ENCODE data around the gene CCDC9.

- no peak for TF ChIP-seq ZNF121 (CRISPR knock-in tag; IDR thresholded peaks at IDR 0.05)
- TF ChIP-seq THAP7 (CRISPR knock-in tag; IDR thresholded peaks at IDR 0.05), result no peak
- TF ChIP-seq ZFP1 (CRISPR knock-in tag; IDR thresholded peaks at IDR 0.05), result no peak
- no peak for TF ChIP-seq ZBTB1 (CRISPR knock-in tag; IDR thresholded peaks at IDR 0.05; ENCODE audit: borderline replicate concordance)
- TF ChIP-seq FOXA3 (CRISPR knock-in tag; IDR thresholded peaks at IDR 0.05), result no peak
- TF ChIP-seq ZBTB46 (CRISPR knock-in tag; IDR thresholded peaks at IDR 0.05; ENCODE audit: borderline replicate concordance), result no peak
- no peak for TF ChIP-seq NFIC (IDR thresholded peaks at IDR 0.05; ENCODE audit: low read length)
- no peak for TF ChIP-seq CTCF (CRISPR knock-in tag; IDR thresholded peaks at IDR 0.05)
- no peak for TF ChIP-seq ZBTB42 (CRISPR knock-in tag; IDR thresholded peaks at IDR 0.05)
- TF ChIP-seq ZNF253 (CRISPR knock-in tag; IDR thresholded peaks at IDR 0.05; ENCODE audit: borderline replicate concordance), result no peak
Measured at GRCh38 chr19:47268028-47268427, 11.7 kb downstream of the CCDC9 start.
